HG03097 (cell line): ENCODE results near the gene IFITM2.
"Not testable (repeated sequence)": the region's sequence is repeated elsewhere in the genome, so short reads cannot be mapped to it uniquely, and the experiment has no call there.

Experiments
- ATAC-seq: cut with Tn5 transposase; IDR thresholded peaks from one replicate; pipeline ENCODE4 v1.9.1; 2021; ENCODE audit not compliant: unreplicated experiment, low FRiP score

The IFITM2 gene

DNA sequence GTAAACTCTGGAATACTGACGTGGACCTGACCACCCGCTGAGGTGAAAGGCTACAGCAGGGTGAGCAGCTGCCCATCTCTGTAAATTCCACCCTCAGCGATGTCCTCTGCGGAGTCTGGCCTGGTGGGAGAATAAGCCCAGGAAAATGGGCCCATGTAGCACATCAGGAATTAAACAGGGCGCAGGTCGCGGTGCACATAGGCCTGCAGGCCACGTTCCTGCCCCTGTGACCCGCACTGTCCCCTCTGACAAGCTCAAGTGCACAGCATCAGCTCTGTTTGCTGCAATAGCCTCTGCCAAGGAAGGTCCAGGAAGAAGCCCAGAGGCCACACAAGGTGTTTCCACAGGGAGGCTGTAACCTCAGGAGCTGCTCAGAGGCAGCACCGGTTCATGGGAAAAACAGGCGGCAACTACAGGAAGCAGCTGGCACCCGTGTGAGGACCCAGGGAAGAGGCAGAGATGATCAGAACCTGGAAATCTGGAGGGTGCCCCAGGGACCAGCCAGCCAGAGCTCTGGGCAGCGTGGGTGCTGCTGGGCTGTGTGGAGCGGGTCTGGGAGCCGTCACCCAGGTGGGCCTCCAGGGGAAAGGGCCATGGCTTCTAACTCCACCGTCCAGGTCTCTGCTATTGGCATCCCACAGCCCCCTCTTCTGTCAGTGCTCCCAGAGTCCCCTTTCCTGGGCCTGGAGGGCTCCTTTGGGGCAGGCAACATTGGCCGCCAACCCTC is 808 bp upstream of the IFITM2 start:
- no peak for ATAC-seq

DNA sequence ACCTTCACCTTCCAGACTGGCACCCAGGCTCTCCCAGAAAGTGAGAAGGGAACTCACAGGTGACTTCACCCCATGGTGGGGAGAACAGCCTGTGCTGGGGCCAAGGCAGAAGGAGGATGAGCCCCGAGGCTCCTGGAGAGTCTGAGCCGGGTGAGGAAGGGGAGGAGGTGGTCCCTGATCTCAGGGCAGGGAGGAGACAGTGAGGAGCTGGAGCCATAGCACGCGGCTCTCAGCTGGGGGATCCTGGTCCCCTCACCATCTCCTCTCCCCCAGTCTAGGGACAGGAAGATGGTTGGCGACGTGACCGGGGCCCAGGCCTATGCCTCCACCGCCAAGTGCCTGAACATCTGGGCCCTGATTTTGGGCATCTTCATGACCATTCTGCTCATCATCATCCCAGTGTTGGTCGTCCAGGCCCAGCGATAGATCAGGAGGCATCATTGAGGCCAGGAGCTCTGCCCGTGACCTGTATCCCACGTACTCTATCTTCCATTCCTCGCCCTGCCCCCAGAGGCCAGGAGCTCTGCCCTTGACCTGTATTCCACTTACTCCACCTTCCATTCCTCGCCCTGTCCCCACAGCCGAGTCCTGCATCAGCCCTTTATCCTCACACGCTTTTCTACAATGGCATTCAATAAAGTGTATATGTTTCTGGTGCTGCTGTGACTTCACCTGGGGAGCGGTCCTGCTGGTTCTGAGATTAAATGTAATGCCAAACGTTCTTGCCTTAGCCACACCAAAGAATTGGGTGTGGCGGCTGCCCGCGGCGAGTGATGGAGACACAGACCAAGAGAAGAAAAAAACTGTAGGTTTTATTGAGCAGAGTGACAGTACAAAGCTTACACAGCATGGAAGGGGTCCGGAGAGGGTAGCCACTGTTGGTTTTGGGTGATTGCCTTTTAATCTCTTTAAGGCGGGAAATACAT is 1.4 kb downstream of the IFITM2 start:
- not testable (repeated sequence) for ATAC-seq

- not testable (repeated sequence) for ATAC-seq
These were observed 2.5 kb downstream of the IFITM2 start for GRCh38 chr11:309979-310572.

- not testable (repeated sequence) for ATAC-seq
These were observed 3.6 kb downstream of the IFITM2 start for GRCh38 chr11:311013-311748.

GRCh38 chr11:312092-312816 is 4.6 kb downstream of the IFITM2 start:
- ATAC-seq: no peak

DNA sequence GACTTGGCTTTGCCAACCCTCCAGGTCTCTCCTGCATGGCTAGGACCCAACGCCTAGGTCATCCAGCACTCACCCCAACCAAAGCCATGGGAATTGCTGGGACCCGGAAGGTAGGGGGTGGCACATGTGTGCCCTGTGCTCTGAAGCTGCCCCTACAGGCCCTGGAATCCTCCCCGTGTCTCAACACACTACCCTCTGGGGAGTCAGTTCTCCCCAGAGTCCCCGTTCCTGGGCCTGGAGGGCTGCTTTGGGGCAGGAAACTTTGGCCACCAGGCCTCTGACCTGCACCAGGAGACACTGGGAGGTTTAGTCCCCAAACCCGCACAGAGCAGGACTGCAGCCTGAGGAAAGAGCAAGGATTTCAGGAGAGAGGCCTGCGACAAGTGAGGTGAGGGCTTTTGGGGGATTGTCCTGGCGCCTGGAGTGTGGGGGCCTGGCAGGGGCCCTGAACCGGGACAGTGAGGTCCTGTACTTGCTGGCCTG is 5.7 kb downstream of the IFITM2 start:
- no peak for ATAC-seq

- no peak for ATAC-seq
These were observed 6.4 kb downstream of the IFITM2 start, which contains the start of gene IFITM1 for GRCh38 chr11:313787-314553. Gene IFITM1, plus strand, starts transcription at chr11:314040. Its CDS starts 131 bp downstream, at chr11:314171.

DNA sequence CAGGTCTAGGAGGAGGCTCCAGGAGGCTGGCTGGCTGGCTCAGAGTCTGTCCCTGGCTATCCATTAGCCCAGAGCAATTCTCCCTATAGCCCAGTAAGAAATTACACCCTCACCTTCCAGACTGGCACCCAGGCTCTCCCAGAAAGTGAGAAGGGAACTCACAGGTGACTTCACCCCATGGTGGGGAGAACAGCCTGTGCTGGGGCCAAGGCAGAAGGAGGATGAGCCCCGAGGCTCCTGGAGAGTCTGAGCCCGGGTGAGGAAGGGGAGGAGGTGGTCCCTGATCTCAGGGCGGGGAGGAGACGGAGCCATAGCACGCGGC is 6.9 kb downstream of the IFITM2 start:
- ATAC-seq: not testable (repeated sequence)

GRCh38 chr11:315051-315481 is 7.5 kb downstream of the IFITM2 start:
- no peak for ATAC-seq

GRCh38 chr11:315516-315994 is 7.9 kb downstream of the IFITM2 start:
- no peak for ATAC-seq

GRCh38 chr11:316031-316701 is 8.6 kb downstream of the IFITM2 start:
- ATAC-seq: no peak

DNA sequence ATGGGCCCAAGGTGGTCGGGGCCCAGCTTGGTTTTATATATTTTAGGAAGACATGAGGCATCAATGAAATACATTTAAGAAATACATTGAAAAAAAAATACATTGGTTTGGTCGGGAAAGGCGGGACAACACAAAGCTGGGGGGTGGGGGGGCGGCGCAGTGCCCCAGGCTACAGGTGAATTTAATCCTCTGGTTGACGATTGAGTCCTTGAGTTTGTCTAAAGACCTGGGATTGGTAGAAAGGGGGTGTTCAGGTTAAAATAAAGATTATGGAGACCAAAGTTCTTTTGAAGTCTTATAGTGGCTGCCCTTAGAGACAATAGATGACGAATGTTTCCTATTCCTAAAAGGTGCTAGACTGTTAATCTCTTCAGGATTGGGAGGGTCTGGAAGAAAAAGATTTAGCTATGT is 9.3 kb downstream of the IFITM2 start:
- no peak for ATAC-seq

DNA sequence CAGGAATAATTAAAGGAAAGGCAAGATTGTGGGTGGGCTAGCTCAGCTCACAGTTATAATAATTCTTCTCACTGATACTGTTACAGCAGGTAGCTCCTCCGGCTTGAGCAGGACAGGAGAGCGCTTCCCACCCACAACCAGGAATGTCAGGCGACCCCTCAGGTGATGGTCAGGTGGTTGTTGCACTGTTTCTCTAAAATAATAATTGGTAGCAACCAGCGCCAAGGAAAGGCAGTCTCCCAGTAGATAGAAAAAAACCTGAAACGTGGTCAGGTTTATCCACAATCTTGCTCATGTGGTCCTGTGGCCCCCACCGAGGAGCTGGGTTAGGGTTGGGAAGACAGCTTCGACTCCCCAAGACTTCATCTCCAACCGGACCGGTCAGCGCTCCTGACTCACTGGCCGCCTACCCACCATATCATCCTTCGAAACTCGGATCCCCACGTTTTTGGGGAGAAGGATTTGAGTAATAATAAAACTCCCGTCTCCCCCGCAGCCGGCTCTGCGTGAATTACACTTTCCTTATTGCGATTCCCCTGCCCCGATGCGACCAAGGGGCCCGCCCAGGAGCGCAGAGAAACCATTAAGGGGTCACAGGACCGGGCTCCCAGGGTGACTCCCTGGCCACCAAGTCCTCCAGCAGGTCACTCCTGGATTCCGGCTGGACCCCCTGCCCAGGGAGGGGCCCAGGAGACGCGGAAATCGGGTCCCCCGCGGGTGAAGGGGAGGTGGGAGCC is 10.2 kb downstream of the IFITM2 start:
- not testable (repeated sequence) for ATAC-seq

GRCh38 chr11:318405-319120 is 10.9 kb downstream of the IFITM2 start:
- peak; percentile 39 for ATAC-seq

DNA sequence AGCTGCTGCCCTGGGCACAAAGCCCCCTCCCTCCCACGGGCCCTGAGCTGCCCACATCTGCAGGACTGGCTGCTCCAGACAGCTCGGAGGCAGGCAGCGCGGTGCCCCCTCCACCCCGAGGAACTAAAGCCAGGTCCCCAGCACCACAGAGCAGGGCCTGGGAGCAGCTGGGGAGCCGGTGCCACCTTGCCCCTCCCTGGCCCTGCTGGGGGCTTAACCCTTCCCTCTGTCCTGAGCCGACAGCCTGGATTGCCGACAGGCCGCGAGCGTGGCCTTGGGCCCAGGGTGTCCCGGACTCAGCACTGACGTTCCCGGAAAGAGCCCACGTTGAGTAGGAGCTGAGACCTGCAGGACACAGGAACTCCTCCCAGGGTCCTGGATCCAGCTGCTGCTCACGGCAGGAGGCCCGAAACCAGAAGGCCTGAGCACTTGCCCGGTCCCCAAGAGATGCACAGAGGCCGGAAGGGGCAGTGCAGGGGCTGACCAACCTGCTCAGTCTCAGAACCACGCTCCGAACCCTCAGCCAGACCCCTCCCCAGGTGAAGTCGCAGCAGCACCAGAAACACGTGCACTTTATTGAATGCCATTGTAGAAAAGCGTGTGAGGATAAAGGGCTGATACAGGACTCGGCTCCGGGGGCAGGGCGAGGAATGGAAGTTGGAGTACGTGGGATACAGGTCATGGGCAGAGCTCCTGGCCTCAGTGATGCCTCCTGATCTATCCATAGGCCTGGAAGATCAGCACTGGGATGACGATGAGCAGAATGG is 11.7 kb downstream of the IFITM2 start:
- peak; percentile 12 for ATAC-seq

DNA sequence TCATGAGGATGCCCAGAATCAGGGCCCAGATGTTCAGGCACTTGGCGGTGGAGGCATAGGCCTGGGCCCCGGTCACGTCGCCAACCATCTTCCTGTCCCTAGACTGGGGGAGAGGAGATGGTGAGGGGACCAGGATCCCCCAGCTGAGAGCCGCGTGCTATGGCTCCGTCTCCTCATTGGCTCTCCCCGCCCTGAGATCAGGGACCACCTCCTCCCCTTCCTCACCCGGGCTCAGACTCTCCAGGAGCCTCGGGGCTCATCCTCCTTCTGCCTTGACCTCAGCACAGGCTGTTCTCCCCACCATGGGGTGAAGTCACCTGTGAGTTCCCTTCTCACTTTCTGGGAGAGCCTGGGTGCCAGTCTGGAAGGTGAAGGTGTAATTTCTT is 12.3 kb downstream of the IFITM2 start:
- ATAC-seq: not testable (repeated sequence)
